Cardiac septum (tissue), 1 donor: ENCODE data around the gene FLVCR2. TPM values are rescaled to one million over a fixed set of nuclear protein-coding genes. Genes with fewer than 3 reads are reported as not detected.
"Not testable (repeated sequence)": the region's sequence is repeated elsewhere in the genome, so short reads cannot be mapped to it uniquely, and the experiment has no call there.

Experiments
- DNase-seq: peaks from one replicate; pipeline ENCODE4 v3.0.0-alpha.2; 2020; ENCODE audit warnings: low spot score
- intact Hi-C: fragments of 100-400 bp; cut with DNase I; formaldehyde crosslinking; loops from one replicate; pipeline ENCODE4 v1.14.0; 2022
- total RNA-seq: library from RNA; stranded (reverse); fragmentation: NEBNext Ultra II Directional; extraction: Animal tissue kit (Norgen Biotek cat#: 25700); gene quantifications from one replicate; pipeline ENCODE4 v1.2.1, GENCODE V29; 2021
- donor health status: DM: no; HTN: no; CAD: no.

FLVCR2 gene
- total RNA-seq, 1 donor from 2014 or later: 1.3 TPM

GRCh38 chr14:75579338-75579864 lies 981 bp downstream of the FLVCR2 start:
- intact Hi-C loops: no loop called here
- DNase-seq: no peak

- DNase-seq: no peak
- intact Hi-C loops: no loop called here
Measured at GRCh38 chr14:75579882-75580281, 1.5 kb downstream of the FLVCR2 start.

GRCh38 chr14:75587388-75587787 lies 9.0 kb downstream of the FLVCR2 start:
- intact Hi-C loops: no loop called here
- DNase-seq: no peak

GRCh38 chr14:75589931-75590330 lies 11.5 kb downstream of the FLVCR2 start:
- no peak for DNase-seq
- intact Hi-C loops: no loop called here

GRCh38 chr14:75591331-75591946 lies 13.0 kb downstream of the FLVCR2 start:
- DNase-seq: no peak
- intact Hi-C loops: no loop called here

GRCh38 chr14:75591987-75592575 lies 13.7 kb downstream of the FLVCR2 start:
- intact Hi-C loops: no loop called here
- DNase-seq: no peak

- no peak for DNase-seq
- intact Hi-C loops: no loop called here
Measured at GRCh38 chr14:75595226-75595625, 16.8 kb downstream of the FLVCR2 start.

GRCh38 chr14:75597149-75597548 lies 18.7 kb downstream of the FLVCR2 start:
- DNase-seq: no peak
- intact Hi-C loops: no loop called here

GRCh38 chr14:75600100-75600499 lies 21.7 kb downstream of the FLVCR2 start:
- DNase-seq, intact Hi-C loops: not testable (repeated sequence)

GRCh38 chr14:75601061-75601460 lies 22.6 kb downstream of the FLVCR2 start:
- DNase-seq, intact Hi-C loops: not testable (repeated sequence)

GRCh38 chr14:75602503-75602902 lies 24.1 kb downstream of the FLVCR2 start:
- intact Hi-C loops: no loop called here
- no peak for DNase-seq

GRCh38 chr14:75604979-75605851 lies 26.8 kb downstream of the FLVCR2 start:
- no peak for DNase-seq
- intact Hi-C loops: no loop called here

- intact Hi-C loops: no loop called here
Measured at GRCh38 chr14:75605916-75606315, 27.5 kb downstream of the FLVCR2 start.

GRCh38 chr14:75607044-75607443 lies 28.6 kb downstream of the FLVCR2 start:
- intact Hi-C loops: no loop called here
- DNase-seq: no peak

More at GRCh38 chr14:75605916-75606315, 27.5 kb downstream of the FLVCR2 start:
- no peak for DNase-seq

- no peak for DNase-seq
- intact Hi-C loops: no loop called here
Measured at GRCh38 chr14:75607842-75608640, 29.6 kb downstream of the FLVCR2 start.

GRCh38 chr14:75609116-75609515 lies 30.7 kb downstream of the FLVCR2 start:
- DNase-seq: no peak
- intact Hi-C loops: no loop called here

GRCh38 chr14:75609606-75610475 lies 31.4 kb downstream of the FLVCR2 start:
- intact Hi-C loops: no loop called here
- no peak for DNase-seq

- DNase-seq: no peak
- intact Hi-C loops: no loop called here
Measured at GRCh38 chr14:75610834-75611233, 32.4 kb downstream of the FLVCR2 start.

GRCh38 chr14:75612157-75612556 lies 33.7 kb downstream of the FLVCR2 start:
- no peak for DNase-seq
- intact Hi-C loops: no loop called here
